Prostate gland (tissue), 2 donors: Measurements from ENCODE around the gene WNT2.

Experiments
- POLR2A ChIP-seq: fragments of 450-650 bp; IDR thresholded peaks from one replicate; pipeline ENCODE4 v1.6.1; 2016; ENCODE audit warnings: antibody characterized with exemption, mild to moderate bottlenecking
- POLR2AphosphoS5 ChIP-seq: sonication (generic); formaldehyde crosslinking; IDR thresholded peaks from one replicate; pipeline ENCODE4 v1.6.1; 2017; ENCODE audit warnings: antibody characterized with exemption
- TF ChIP-seq, protein P1 (sequence below), 4 experiments: fragments of 200-600 bp in 2 of 4; fragments of 450-650 bp in 2 of 4; sonication (generic) in 2 of 4; IDR thresholded peaks; 1 replicate in 3 of 4; 2 replicates in 1 of 4; pipeline ENCODE4 v1.5.1; 2016 to 2019; ENCODE audit warnings: antibody characterized with exemption in 4 of 4, mild to moderate bottlenecking in 2 of 4, moderate library complexity in 2 of 4

DNA sequence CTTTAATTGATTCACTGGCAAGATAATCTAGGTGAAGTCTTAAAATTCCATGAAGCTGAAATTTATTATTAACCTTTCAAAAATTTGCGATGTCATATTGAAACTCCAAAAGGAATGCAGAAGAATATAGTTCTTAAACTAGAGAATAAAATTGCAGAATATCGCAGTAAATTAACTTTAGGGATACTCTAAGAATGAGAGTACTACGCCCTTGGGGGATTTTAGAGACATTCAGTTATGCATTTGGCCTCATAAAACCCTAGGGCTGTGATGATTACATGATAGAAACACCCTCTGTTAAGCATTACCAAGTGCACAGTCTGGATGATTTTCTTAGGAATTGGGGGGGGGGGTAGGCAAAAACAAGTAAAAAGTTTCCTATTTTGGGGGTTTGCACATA lies 3.7 kb downstream of the WNT2 start:
- TF ChIP-seq, protein P1, sequence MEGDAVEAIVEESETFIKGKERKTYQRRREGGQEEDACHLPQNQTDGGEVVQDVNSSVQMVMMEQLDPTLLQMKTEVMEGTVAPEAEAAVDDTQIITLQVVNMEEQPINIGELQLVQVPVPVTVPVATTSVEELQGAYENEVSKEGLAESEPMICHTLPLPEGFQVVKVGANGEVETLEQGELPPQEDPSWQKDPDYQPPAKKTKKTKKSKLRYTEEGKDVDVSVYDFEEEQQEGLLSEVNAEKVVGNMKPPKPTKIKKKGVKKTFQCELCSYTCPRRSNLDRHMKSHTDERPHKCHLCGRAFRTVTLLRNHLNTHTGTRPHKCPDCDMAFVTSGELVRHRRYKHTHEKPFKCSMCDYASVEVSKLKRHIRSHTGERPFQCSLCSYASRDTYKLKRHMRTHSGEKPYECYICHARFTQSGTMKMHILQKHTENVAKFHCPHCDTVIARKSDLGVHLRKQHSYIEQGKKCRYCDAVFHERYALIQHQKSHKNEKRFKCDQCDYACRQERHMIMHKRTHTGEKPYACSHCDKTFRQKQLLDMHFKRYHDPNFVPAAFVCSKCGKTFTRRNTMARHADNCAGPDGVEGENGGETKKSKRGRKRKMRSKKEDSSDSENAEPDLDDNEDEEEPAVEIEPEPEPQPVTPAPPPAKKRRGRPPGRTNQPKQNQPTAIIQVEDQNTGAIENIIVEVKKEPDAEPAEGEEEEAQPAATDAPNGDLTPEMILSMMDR (IDR thresholded peaks at IDR 0.05) = no peak
- TF ChIP-seq POLR2A (no peak), POLR2AphosphoS5 (no peak)
